Tibial nerve (tissue), 3 donors: Measurements from ENCODE around the gene SKAP1.

Experiments used
- POLR2A ChIP-seq, 2 donors: fragments of 450-650 bp; IDR thresholded peaks; one replicate each; pipeline ENCODE4 v1.6.1; 2017; ENCODE audit warnings: antibody characterized with exemption in 2 of 2, mild to moderate bottlenecking in 2 of 2, moderate library complexity in 2 of 2
- TF ChIP-seq, protein P1 (sequence below), 5 experiments: fragments of 200-600 bp in 3 of 5; fragments of 450-650 bp in 2 of 5; sonication (generic) in 3 of 5; IDR thresholded peaks; one replicate each; pipeline ENCODE4 v1.5.1; 2016 to 2019; ENCODE audit warnings: antibody characterized with exemption in 5 of 5, mild to moderate bottlenecking in 3 of 5, moderate library complexity in 2 of 5

DNA sequence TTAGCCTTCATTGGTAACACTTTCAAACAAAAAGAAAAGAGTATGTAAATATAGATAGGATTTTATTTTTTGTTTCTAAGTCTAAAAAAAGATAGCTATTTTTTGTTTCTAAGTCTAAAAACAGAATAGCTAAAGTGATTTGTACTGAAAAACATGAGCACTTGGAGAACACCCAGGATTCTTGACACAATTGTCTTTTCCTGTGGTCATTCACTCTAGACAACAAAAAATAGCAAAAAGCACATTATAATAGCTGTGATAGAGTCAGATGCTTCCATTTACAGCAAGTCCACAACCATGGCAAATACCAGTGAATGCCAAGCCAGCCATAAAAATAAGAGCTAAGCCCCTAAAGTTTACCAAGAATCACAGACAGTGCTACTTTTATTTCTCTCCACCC lies 36.7 kb downstream of the SKAP1 start:
- TF ChIP-seq, protein P1, sequence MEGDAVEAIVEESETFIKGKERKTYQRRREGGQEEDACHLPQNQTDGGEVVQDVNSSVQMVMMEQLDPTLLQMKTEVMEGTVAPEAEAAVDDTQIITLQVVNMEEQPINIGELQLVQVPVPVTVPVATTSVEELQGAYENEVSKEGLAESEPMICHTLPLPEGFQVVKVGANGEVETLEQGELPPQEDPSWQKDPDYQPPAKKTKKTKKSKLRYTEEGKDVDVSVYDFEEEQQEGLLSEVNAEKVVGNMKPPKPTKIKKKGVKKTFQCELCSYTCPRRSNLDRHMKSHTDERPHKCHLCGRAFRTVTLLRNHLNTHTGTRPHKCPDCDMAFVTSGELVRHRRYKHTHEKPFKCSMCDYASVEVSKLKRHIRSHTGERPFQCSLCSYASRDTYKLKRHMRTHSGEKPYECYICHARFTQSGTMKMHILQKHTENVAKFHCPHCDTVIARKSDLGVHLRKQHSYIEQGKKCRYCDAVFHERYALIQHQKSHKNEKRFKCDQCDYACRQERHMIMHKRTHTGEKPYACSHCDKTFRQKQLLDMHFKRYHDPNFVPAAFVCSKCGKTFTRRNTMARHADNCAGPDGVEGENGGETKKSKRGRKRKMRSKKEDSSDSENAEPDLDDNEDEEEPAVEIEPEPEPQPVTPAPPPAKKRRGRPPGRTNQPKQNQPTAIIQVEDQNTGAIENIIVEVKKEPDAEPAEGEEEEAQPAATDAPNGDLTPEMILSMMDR (IDR thresholded peaks at IDR 0.05): no peak
- no peak for TF ChIP-seq POLR2A (IDR thresholded peaks at IDR 0.05)
